CD4-positive, alpha-beta T cell treated with Interleukin-4 for 4 hours (primary cell): Measurements from ENCODE around the gene NOXRED1.

Source experiments
- DNase-seq: peaks from one replicate; pipeline ENCODE4 v3.0.0-alpha.2; 2020

NOXRED1 gene

DNA sequence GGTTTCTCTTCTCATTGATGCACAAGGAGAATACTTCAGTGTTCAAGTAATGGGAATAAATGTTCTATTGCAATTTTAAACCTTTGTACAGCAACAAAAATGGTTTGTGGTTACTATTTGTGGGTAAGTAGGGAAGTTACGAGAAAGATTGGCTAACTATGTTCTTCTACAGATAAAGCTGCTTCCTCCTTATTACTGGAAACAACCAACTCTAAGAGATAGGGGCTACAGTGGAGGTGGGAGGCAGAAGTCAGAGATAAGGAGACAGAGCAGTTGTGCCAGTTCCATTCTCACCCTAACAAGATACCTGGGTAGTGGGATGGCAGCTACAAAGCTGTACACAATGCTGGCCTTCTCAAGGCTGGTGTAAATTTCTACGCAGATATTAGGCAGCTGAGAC lies 16.2 kb downstream of the NOXRED1 start:
- no peak for DNase-seq

DNA sequence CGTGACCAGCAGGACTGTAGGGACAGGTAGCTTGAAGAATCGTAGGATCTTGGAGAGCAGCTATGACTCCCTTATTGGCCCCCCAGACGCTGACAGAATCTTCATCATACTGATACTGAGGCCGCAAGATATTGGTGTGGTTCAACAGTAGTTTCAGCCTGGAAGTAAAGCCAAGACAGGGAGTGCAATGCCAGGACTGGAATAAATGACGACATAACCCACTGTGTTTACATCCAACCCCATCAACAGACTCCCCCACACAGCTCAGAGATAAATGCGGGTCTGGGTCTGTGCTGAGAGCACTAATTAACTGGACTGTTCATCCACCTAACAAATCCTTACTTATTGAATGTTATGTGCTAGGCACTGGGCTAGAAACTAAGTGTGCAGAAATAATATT lies 16.6 kb downstream of the NOXRED1 start:
- no peak for DNase-seq

GRCh38 chr14:77406086-77406485 lies 17.2 kb downstream of the NOXRED1 start:
- no peak for DNase-seq

GRCh38 chr14:77403768-77404167 lies 19.6 kb downstream of the NOXRED1 start:
- DNase-seq: no peak

DNA sequence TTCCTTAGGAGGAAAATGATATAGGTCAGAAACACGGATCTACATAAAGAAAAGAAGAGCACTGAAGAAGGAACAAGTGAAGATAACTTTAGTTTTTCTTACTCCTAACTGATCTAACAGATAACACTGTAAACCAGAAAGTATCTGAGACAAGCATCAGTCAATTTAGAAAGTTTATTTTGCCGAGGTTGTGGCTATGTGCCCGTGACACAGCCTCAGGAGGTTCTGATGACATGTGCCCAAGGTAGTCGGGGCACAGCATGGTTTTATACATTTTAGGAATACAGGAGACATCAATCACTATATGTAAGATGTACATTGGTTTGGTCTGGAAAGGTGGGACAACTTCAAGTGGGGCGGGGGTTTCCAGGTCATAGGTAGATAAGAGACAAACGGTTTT lies 23.1 kb downstream of the NOXRED1 start:
- DNase-seq: no peak

DNA sequence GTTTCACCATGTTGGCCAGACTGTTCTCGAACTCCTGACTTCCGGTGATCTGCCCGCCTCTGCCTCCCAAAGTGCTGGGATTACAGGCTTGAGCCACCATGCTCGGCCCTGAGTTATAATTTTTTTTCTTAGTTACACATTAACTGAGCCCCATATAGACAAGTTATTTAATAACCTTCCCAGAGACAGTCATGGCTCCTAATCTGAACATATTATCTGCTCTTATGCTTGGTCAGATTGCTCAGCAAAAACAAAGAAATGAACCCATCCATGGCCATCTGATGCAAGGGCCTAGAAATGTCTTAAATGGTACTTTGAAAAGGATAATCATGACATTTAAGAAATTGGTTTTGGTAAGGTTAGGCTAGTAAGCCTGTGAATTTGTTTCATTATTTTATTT lies 33.1 kb downstream of the NOXRED1 start:
- no peak for DNase-seq

DNA sequence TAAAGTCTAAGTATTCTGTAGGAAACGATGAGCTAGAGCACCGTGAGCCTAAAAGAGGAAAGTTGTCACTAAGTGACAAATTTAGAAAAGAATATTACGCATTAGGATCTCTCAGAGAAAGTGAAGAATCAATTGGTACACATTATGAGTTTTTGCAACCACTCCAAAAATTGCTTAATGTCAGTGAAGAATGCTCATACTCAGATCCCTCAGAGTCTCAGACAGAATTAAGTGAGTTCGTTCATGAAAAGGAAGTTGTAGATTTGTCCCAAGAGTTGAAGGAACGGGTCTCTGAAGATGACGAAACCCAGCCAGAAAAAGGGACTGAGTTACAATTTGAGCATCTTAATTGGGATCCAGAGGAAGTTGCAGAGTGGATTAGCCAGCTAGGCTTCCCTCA lies 44.6 kb downstream of the NOXRED1 start:
- DNase-seq: no peak

DNA sequence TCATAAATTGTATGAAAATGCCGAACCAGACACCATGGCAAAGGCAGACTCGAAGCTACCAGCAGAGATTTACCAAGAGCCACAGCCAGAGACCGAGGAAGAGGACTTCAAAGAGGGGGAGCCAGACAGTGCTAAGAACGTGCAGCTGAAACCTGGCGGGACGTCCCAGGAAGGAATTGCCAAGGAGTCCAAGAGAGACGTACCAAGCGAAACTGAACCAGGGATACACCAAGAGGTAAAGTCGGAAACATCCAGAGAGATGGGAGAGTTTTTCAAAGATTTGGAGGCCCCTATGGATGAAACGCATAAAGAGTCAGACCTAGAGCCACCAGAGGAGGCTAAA lies 45.9 kb downstream of the NOXRED1 start:
- DNase-seq: no peak

- DNase-seq: peak; percentile 78
Observed at GRCh38 chr14:77376771-77377501, 46.4 kb downstream of the NOXRED1 start, which contains the start of the genes SAMD15 and TMED8. SAMD15 (plus strand) TSS chr14:77377379; CDS start chr14:77377419, 40 bp downstream. TMED8 (minus strand) TSS chr14:77377094; CDS start chr14:77377053, 41 bp downstream.

- no peak for DNase-seq
Observed at GRCh38 chr14:77375973-77376770, 47.2 kb downstream of the NOXRED1 start.

DNA sequence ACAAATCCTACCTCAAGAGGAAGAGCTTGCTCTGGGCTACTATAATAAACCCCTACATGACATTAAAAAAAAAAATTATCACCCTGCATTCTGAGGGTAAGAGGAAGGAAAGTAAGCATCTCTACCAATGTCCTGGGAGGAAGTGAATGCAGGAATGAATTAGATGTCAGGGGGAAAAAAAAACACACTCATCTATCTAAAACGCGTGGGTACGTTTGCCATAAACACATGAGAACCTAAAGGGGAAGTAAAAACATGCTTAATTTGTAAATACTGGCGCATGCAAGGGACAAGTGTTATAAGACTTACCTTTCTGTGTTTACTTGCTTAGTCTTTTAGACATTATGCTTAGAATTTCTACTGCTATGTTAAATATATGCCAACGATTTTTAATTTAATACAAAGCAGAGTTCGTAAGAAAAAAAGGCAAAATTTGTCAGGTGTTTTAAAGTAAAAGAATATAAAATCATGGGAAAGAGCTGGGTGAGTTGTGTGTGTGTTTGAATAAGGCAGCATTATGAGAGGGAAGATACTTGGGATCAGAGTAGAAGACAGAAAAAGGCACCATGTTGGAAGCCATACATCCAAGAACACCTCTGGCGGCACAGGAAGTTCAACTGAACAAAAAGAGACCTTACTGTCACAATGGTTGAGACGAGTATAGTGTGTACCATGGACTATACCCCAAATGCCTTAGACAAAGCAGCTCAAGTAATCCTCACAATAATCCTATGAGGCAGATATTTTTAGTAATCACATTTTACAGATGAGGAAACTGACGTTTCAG lies 48.0 kb downstream of the NOXRED1 start:
- no peak for DNase-seq

DNA sequence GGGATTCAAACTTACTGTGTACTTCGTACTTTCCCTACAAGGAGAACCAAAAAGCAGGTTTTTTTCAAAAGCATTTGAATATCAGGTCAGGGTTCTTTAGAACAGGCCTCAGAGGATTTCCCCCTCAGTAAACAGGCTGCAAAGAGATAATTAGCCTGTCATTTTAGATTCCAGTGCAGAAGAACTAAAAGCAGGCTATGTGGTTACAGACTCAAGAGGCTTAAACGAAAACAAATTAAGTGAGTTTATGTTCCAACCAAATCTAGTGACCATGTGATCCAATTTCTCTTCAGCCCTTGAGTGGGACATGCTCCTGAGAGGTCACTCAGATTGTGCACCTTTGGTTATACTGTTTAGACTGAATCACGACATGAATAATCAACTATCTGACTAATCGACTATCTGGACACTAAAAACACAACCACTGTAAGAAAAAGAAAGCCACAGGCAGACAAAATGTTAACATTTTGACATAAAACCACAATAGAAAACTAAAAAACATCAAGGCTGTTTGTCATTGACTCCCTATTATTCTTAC lies 51.0 kb downstream of the NOXRED1 start:
- DNase-seq: peak; percentile 34

- peak; percentile 28 for DNase-seq
Observed at GRCh38 chr14:77369285-77369684, 54.0 kb downstream of the NOXRED1 start.

- DNase-seq: no peak
Observed at GRCh38 chr14:77364146-77364545, 59.2 kb downstream of the NOXRED1 start.

- DNase-seq: no peak
Observed at GRCh38 chr14:77359626-77360025, 63.7 kb downstream of the NOXRED1 start.

- no peak for DNase-seq
Observed at GRCh38 chr14:77356899-77357298, 66.4 kb downstream of the NOXRED1 start.

- DNase-seq: no peak
Observed at GRCh38 chr14:77355811-77356210, 67.5 kb downstream of the NOXRED1 start.

DNA sequence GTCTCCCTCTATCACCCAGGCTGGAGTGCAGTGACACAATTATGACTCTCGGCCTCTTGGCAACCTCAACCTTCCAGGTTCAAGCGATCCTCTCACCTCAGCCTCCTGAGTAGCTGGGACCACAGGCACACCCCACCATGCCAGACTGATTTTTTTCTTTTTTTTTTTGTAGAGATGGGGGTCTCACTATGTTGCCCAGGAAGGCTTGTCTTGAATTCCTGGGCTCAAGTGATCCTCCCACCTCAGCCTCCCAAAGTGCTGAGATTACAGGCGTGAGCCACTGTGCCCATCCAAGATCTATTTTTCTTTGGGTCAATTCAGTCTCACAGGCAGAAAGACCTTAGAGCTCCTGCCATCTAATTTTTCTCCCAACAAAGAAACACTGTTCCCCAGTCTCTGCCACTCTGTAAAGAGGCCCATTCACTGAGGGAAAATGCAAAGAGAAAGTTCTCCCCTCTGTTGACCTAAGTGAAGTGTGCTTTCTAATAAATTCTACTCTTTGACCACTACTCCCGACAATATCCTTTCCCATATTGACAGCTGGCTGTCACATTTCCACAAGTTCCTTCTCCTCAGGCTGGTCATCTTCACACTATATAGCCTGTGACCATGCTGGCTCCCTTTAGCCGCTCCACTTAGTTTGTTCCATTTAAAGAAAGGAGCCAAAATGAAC lies 69.7 kb downstream of the NOXRED1 start:
- DNase-seq: no peak

DNA sequence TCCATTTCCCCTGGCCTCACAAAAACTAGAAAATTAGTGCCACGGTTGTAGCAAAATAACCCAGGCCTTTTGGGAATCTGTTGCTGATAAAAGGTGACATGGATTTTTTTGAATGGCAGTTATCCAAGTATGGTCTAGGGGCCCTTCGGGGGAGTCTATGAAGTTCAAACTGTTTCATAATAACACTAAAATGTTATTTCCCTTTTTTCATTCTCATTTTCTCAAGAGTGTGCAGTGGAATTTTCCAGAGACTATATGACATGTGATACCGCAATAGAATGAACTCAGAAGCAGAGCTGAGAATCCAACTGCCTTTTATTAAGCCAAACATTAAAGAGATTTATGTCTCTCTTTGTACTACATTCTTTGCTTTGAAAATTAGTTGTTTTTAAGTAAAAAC lies 75.6 kb downstream of the NOXRED1 start:
- DNase-seq: no peak

- no peak for DNase-seq
Observed at GRCh38 chr14:77346495-77346894, 76.8 kb downstream of the NOXRED1 start.

GRCh38 chr14:77344377-77344996 lies 78.8 kb downstream of the NOXRED1 start:
- no peak for DNase-seq
